Ascending aorta (tissue), 2 donors: ENCODE results near the gene COLEC12. TPM values are rescaled to one million over a fixed set of nuclear protein-coding genes. Genes with fewer than 3 reads are reported as not detected.

Source experiments
- DNase-seq, 2 donors: peaks; one replicate each; pipeline ENCODE4 v3.0.0-alpha.2; 2019; ENCODE audit warnings: low spot score in 2 of 2
- H3K27ac ChIP-seq, 2 donors: fragments of 200-600 bp; sonication (generic); one replicate each; pipeline ENCODE4 v1.5.1; 2016 to 2017; ENCODE audit warnings: mild to moderate bottlenecking in 1 of 2
- H3K27me3 ChIP-seq: fragments of 200-600 bp; sonication (generic); one replicate; pipeline ENCODE4 v1.5.1; 2017
- H3K36me3 ChIP-seq, 2 donors: fragments of 200-600 bp; sonication (generic); one replicate each; pipeline ENCODE4 v1.5.1; 2016
- H3K4me1 ChIP-seq, 2 donors: fragments of 200-600 bp; sonication (generic); one replicate each; pipeline ENCODE4 v1.5.1; 2016 to 2017; ENCODE audit warnings: mild to moderate bottlenecking in 1 of 2
- H3K4me3 ChIP-seq, 2 donors: fragments of 200-600 bp; sonication (generic); one replicate each; pipeline ENCODE4 v1.5.1; 2016 to 2017; ENCODE audit warnings: mild to moderate bottlenecking in 1 of 2
- H3K9me3 ChIP-seq, 2 donors: fragments of 200-600 bp; sonication (generic); one replicate each; pipeline ENCODE4 v1.5.1; 2016
- CTCF ChIP-seq, 3 experiments: fragments of 200-600 bp in 2 of 3; fragments of 450-650 bp in 1 of 3; sonication (generic) in 2 of 3; IDR thresholded peaks; one replicate each; pipeline ENCODE4 v1.5.1; 2016 to 2019; ENCODE audit warnings: antibody characterized with exemption in 3 of 3, mild to moderate bottlenecking in 1 of 3, moderate library complexity in 1 of 3
- intact Hi-C: fragments of 100-400 bp; cut with DNase I; formaldehyde crosslinking; loops from one replicate; pipeline ENCODE4 v1.15.1; 2023
- total RNA-seq: library from RNA; depleted of rRNA; stranded (reverse); fragments of >200 nt; gene quantifications from one replicate; pipeline ENCODE4 v1.1.0, GENCODE V29; 2016

Gene COLEC12
- total RNA-seq, 1 donor from 2014 or later: 9.5 TPM

- TF ChIP-seq CTCF (IDR thresholded peaks at IDR 0.05): no peak
- Histone ChIP-seq H3K4me3 (no peak overlapping the region), H3K9me3 (no peaks in the 10 kb centered on the region), H3K27me3 (no peaks in the 10 kb centered on the region), H3K4me1 (no peaks in the 10 kb centered on the region), H3K27ac (no peak overlapping the region), H3K36me3 (no peaks in the 10 kb centered on the region)
- intact Hi-C loops: no loop called here
- no peak for DNase-seq
Observed at GRCh38 chr18:383135-383534, 117.4 kb downstream of the COLEC12 start.

GRCh38 chr18:382423-382984 lies 118.0 kb downstream of the COLEC12 start:
- no peaks in the 10 kb centered on the region for H3K9me3 ChIP-seq
- H3K27me3 ChIP-seq: no peaks in the 10 kb centered on the region
- H3K4me1 ChIP-seq: peaks cover 4 to 6% of the 10 kb centered on the region in 2 donors
- no peak overlapping the region for H3K4me3 ChIP-seq
- no peaks in the 10 kb centered on the region for H3K36me3 ChIP-seq
- no peak overlapping the region for H3K27ac ChIP-seq
- DNase-seq: no peak
- intact Hi-C loops: no loop called here
- no peak for TF ChIP-seq CTCF (IDR thresholded peaks at IDR 0.05)

GRCh38 chr18:379681-380330 lies 120.7 kb downstream of the COLEC12 start:
- no peak for TF ChIP-seq CTCF (IDR thresholded peaks at IDR 0.05)
- H3K27me3 ChIP-seq: no peaks in the 10 kb centered on the region
- H3K4me1 ChIP-seq: peaks cover 14 to 26% of the 10 kb centered on the region in 2 donors
- intact Hi-C loops: no loop called here
- H3K27ac ChIP-seq: no peak overlapping the region
- no peak overlapping the region for H3K4me3 ChIP-seq
- peak in 1 of 2 donors; percentile 23 for DNase-seq
- no peaks in the 10 kb centered on the region for H3K9me3 ChIP-seq
- no peaks in the 10 kb centered on the region for H3K36me3 ChIP-seq

GRCh38 chr18:378079-378478 lies 122.4 kb downstream of the COLEC12 start:
- Histone ChIP-seq H3K36me3 (no peaks in the 10 kb centered on the region), H3K4me1 (peaks cover 14 to 26% of the 10 kb centered on the region in 2 donors), H3K27ac (peak overlapping the region in 1 of 2 donors; percentile 23), H3K4me3 (no peak overlapping the region), H3K27me3 (no peaks in the 10 kb centered on the region), H3K9me3 (no peaks in the 10 kb centered on the region)
- no peak for TF ChIP-seq CTCF (IDR thresholded peaks at IDR 0.05)
- intact Hi-C loops: no loop called here
- DNase-seq: no peak

- H3K9me3 ChIP-seq: no peaks in the 10 kb centered on the region
- no peak overlapping the region for H3K4me3 ChIP-seq
- H3K4me1 ChIP-seq: peaks cover 14 to 26% of the 10 kb centered on the region in 2 donors
- H3K27me3 ChIP-seq: no peaks in the 10 kb centered on the region
- no peaks in the 10 kb centered on the region for H3K36me3 ChIP-seq
- intact Hi-C loops: no loop called here
- no peak for TF ChIP-seq CTCF (IDR thresholded peaks at IDR 0.05)
- no peak for DNase-seq
- H3K27ac ChIP-seq: peak overlapping the region; percentile 20 to 38
Observed at GRCh38 chr18:377088-377487, 123.4 kb downstream of the COLEC12 start.
